Measurements from ENCODE around the gene PEX10.

Gene PEX10

DNA sequence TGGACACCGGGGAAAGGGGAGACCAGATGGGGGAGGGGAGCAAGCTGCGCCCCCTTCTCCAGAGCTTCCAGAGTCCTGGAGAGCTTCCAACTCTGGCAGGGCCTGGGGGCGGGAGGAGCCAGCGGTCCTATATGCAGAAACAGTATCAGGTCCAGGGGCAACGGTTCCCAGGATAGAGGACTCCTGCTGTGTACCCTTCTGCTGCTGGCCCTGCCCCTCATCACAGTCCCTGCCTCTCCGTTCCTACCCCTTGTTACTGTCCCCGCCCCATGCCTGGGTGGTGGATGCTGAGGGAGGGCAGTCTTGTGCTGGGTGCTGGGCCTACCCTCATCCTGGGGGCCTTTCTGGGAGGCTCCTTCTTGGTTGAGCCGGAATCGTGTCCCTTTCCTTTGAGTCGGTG is 19.2 kb upstream of the PEX10 start:
- Histone ChIP-seq H3K4me3 (no peak overlapping the region), H3K27ac (no peak overlapping the region)
- no peak for TF ChIP-seq CTCF (IDR thresholded peaks at IDR 0.05)
- DNase-seq (ENCODE audit: low spot score) = no peak

DNA sequence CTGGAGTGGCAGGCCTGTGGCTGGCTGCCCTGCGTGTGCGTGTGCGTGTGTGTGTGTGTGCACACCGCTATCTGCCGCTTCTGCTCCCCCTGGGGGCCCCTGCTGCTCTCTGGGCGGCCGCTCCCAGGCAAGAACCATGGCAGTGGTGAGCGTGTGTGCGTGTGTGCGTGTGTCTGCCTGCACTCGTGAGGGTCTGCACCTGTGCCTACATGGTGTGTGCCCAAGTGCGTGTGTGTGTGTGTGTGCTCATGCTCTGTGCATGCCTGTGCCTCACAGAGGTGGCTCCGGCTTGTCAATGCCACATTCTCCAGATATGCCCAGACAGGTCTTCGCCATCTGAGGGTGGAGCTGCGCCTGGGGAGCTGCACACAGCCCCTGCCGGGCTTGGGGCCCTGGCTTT is 18.7 kb upstream of the PEX10 start:
- no peak overlapping the region for H3K27ac ChIP-seq
- no peak for DNase-seq (ENCODE audit: low spot score)
- no peak for TF ChIP-seq CTCF (IDR thresholded peaks at IDR 0.05)
- no peak overlapping the region for H3K4me3 ChIP-seq

DNA sequence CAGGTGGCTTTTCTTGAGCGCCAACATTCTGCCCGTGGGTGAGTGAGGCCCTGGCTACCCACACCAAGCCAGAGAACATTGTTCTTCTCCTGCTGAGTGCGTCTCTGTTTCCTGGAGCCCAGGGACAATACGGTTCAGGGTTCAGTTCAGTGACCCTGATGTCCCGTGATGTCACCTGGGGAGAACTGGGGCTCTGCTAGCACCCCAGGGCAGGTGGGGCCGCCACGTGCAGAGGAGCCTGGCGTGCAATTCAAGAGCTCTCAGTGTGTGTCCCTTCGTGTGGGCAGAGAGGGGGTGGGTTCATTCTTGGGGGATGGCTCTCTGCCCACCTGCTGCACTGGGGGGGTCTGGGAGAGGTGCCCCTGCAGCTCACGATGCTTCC is 18.2 kb upstream of the PEX10 start:
- no peak for DNase-seq (ENCODE audit: low spot score)
- no peak overlapping the region for H3K4me3 ChIP-seq

GRCh38 chr1:2429780-2430591 is 17.6 kb upstream of the PEX10 start:
- no peak for TF ChIP-seq CTCF (IDR thresholded peaks at IDR 0.05)
- DNase-seq (ENCODE audit: low spot score) = no peak
- Histone ChIP-seq H3K4me3 (no peak overlapping the region), H3K27ac (no peak overlapping the region)

More for the DNA sequence above, 18.2 kb upstream of the PEX10 start:
- no peak for TF ChIP-seq CTCF (IDR thresholded peaks at IDR 0.05)
- H3K27ac ChIP-seq = no peak overlapping the region

- Histone ChIP-seq H3K27ac (no peak overlapping the region), H3K4me3 (no peak overlapping the region)
- DNase-seq (ENCODE audit: low spot score) = no peak
- TF ChIP-seq CTCF (IDR thresholded peaks at IDR 0.05) = no peak
Measured at GRCh38 chr1:2428490-2428889, 16.1 kb upstream of the PEX10 start.

DNA sequence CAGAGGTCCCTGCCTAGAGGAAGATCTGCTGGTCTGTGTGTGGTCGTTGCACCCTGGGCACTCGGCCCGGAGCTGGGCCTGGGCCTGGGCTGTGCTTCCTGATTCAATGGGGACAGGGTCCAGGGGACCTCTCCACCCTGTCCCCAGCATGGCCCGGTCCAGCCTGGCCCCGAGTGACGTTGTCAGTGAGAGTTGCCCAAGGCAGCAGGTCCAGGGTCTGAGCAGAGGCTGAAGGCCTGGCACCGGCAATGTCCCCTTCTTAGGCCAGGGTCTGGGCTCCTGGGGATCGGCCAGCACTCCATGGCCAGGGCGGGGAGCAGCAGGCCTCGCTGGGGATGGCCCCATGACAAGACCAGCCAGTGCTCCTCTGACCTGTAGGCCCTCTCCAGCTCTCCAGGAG is 15.6 kb upstream of the PEX10 start:
- no peak for TF ChIP-seq CTCF (IDR thresholded peaks at IDR 0.05)
- no peak overlapping the region for H3K27ac ChIP-seq
- no peak for DNase-seq (ENCODE audit: low spot score)
- H3K4me3 ChIP-seq = no peak overlapping the region

- DNase-seq (ENCODE audit: low spot score) = no peak
- no peak overlapping the region for H3K27ac ChIP-seq
- no peak overlapping the region for H3K4me3 ChIP-seq
- TF ChIP-seq CTCF (IDR thresholded peaks at IDR 0.05) = no peak
Measured at GRCh38 chr1:2427051-2427450, 14.7 kb upstream of the PEX10 start.

Measured in coronary artery (tissue), 2 donors.